Fibroblast of mammary gland (primary cell): ENCODE measurements around the gene WWOX.
A peak's percentile ranks its signal among the peaks of the same experiment; 100 is the strongest.

Source experiments
- DNase-seq: peaks from one replicate; pipeline ENCODE4 v3.0.0-alpha.2; 2010; ENCODE audit warnings: low read depth
- H3K4me3 ChIP-seq: 2 replicates; pipeline ENCODE4 v1.5.1; 2011; ENCODE audit warnings: low read depth, mild to moderate bottlenecking, low read length, moderate library complexity; ENCODE audit not compliant: control insufficient read depth
- CTCF ChIP-seq: conservative IDR thresholded peaks from 2 replicates; pipeline ENCODE4 v1.5.1; 2011; ENCODE audit warnings: low read depth, low read length, inconsistent platforms; ENCODE audit not compliant: control insufficient read depth, insufficient read depth

Gene WWOX

GRCh38 chr16:78919852-78920251, 820.4 kb downstream of the WWOX start:
- no peak for TF ChIP-seq CTCF

DNA sequence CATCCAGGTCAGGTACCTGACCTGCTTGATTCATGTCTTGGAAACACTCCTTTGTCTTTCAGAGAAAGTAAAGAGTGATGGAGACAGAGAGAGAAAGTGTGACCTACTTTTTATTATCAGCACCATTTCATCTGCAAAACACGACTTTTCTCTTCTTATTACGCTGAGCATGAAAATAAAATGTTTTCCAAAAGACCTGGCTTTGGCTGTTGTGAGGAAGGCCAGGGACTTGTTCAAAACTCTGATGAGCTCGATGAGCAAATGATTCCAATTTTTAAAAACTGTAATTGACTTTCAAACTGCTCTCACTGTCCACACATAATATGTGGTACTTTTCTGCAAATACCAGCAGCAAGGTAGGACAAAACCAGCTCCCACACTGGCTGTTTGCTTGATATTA, 821.2 kb downstream of the WWOX start:
- TF ChIP-seq CTCF = no peak
- no peak overlapping the region for H3K4me3 ChIP-seq
- DNase-seq = no peak

More at GRCh38 chr16:78919852-78920251, 820.4 kb downstream of the WWOX start:
- no peak for DNase-seq
- H3K4me3 ChIP-seq = no peak overlapping the region

GRCh38 chr16:78925083-78925767, 825.8 kb downstream of the WWOX start:
- H3K4me3 ChIP-seq = no peak overlapping the region
- peak; percentile 10 for TF ChIP-seq CTCF
- DNase-seq = peak; percentile 6

DNA sequence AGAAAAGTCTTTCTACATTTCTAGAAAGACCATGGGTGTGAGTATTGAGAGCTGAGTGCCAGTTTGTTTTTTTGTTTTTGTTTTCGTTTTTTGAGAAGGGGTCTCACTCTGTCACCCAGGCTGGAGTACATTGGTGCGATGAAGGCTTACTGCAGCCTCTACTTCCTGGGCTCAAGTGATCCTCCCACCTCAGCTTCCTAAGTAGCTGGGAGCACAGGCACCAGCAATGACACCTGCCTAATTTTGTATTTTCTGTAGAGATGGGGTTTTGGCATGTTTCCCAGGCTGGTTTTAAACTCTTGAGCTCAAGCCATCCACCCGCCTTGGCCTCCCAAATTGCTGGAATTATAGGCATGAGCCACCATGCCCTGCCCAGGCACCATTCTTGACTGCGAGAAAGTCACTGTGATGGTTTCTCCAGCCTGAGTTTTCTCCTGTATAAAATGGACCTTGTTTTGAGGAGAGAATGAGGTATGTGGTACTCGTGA, 827.3 kb downstream of the WWOX start:
- no peak overlapping the region for H3K4me3 ChIP-seq
- DNase-seq = no peak
- no peak for TF ChIP-seq CTCF

DNA sequence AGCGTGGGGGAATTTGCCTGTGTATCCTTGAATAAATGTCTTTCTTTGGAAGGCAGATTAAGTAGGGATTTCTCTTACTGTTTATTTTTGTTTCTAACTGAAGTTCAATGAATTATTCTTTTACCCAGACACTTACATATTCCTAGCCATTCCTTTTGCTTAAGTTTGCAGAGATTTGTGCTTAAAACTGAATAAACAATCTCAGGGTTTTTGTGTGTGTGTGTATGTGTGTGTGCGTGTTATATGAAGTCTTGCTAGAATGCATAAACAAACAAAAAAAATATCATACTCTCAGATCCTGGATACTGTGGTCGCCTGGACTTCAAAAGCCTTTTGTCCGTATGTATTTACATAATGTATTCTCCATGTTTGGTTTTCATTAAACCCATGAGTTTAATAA, 828.3 kb downstream of the WWOX start:
- no peak overlapping the region for H3K4me3 ChIP-seq
- no peak for TF ChIP-seq CTCF
- DNase-seq = no peak

DNA sequence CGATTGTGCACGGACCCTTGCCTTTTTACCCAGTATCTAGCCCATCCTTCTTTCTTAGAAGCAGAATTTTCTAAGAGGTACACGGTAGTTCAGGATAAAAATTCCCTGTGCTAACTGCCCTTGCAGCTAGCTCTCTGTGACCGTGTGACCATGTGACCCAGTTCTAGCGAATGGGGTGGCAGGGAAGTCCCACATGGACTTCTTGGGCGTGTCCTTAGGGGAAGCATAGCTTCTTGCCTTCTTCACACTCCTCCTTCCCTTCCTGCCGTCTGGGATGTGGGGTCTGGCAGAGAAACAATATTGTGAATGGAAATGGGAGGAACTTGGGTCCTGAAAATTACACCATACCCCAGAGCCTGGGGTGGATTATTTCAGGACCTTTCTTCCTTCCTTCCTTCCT, 830.4 kb downstream of the WWOX start:
- H3K4me3 ChIP-seq = no peak overlapping the region
- no peak for TF ChIP-seq CTCF
- DNase-seq = no peak
